Measurements from ENCODE around the gene TTLL12.

TTLL12 gene

DNA sequence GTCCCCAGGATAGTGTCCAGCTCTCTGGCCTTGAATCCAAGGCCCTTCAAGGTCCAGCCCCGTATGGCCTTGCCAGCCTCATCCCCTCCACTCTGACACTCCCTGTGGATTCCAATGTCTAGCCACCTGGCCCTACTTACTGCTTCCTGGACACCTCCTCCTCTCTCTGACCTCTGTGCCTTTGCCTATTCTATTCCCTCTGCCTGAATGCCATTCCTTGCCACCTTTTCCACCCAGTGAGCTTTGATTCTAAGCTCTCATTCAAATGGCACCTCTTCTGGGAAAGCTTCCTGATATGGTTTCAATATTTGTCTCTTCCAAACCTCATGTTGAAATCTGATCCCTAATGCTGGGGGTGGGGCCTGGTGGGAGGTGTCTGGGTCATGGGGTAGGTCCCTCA, 31.9 kb upstream of the TTLL12 start:
- ATAC-seq, result no peak
- no peak for TF ChIP-seq ZC3H10 (CRISPR knock-in tag; IDR thresholded peaks at IDR 0.05)
- TF ChIP-seq CSDC2 (CRISPR knock-in tag; IDR thresholded peaks at IDR 0.05), result no peak
- no peak for TF ChIP-seq ARNTL (CRISPR knock-in tag; IDR thresholded peaks at IDR 0.05; ENCODE audit: borderline replicate concordance, low read depth)
- TF ChIP-seq ISL1 (CRISPR knock-in tag; IDR thresholded peaks at IDR 0.05), result no peak

DNA sequence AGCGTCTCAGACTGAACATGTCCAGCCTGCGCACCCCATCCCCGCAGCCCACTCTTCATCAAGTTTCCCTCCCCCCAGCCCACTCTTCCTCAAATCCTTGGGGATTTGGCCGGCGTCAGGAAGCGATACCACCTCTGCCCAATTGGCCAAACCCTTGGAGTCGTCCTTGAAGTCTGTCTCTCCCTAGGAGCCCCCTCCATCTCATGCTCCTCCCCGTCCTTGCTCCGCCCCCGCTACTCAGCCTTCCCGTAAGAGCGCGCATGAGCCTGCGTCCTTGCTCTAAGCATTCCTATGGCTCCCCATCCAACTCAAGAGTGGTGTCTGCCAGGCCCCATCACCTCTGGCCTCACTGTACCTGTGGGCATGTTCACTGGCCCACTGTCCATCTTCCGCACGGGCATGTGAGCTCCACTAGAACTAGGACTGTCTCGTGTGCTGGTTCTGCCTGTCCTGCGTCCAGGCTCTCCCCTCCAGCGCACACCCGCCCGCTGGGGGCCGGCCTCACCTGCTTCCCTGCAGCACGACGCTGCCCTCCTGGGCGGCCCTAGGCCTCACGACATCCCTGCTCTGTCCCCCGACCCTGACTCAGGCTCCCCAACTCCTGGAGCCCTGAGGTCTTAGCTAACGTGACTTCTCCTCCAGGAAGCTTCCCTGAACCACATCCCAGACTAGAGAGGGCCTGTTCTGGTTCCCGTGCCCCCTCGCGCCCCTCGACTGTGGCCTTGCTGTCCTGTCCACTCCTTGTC, 30.5 kb upstream of the TTLL12 start:
- no peak for ATAC-seq
- TF ChIP-seq ZNF565 (CRISPR knock-in tag; conservative IDR thresholded peaks at IDR 0.05; ENCODE audit: low read depth) (no peak), TCF4 (CRISPR knock-in tag; IDR thresholded peaks at IDR 0.05; ENCODE audit: borderline replicate concordance) (no peak), RARB (CRISPR knock-in tag; IDR thresholded peaks at IDR 0.05) (no peak)

- no peak for ATAC-seq
- TF ChIP-seq CSDC2 (CRISPR knock-in tag; IDR thresholded peaks at IDR 0.05) (no peak), PPARA (CRISPR knock-in tag; IDR thresholded peaks at IDR 0.05; ENCODE audit: borderline replicate concordance) (no peak), ZFP3 (CRISPR knock-in tag; IDR thresholded peaks at IDR 0.05) (no peak), CSRNP3 (CRISPR knock-in tag; IDR thresholded peaks at IDR 0.05) (no peak), ZNF70 (CRISPR knock-in tag; IDR thresholded peaks at IDR 0.05) (no peak), POU6F1 (CRISPR knock-in tag; IDR thresholded peaks at IDR 0.05; ENCODE audit: borderline replicate concordance, low read depth) (no peak), GLIS3 (CRISPR knock-in tag; IDR thresholded peaks at IDR 0.05) (no peak), RARB (CRISPR knock-in tag; IDR thresholded peaks at IDR 0.05) (no peak), SNAI2 (CRISPR knock-in tag; IDR thresholded peaks at IDR 0.05) (no peak), ZFP30 (CRISPR knock-in tag; IDR thresholded peaks at IDR 0.05) (no peak), TSHZ2 (CRISPR knock-in tag; IDR thresholded peaks at IDR 0.05) (no peak), ZNF565 (CRISPR knock-in tag; conservative IDR thresholded peaks at IDR 0.05; ENCODE audit: low read depth) (no peak), ISL1 (CRISPR knock-in tag; IDR thresholded peaks at IDR 0.05) (no peak), ZNF8 (CRISPR knock-in tag; IDR thresholded peaks at IDR 0.05) (no peak), ESRRG (CRISPR knock-in tag; IDR thresholded peaks at IDR 0.05) (no peak)
- TF ChIP-seq, protein P1, sequence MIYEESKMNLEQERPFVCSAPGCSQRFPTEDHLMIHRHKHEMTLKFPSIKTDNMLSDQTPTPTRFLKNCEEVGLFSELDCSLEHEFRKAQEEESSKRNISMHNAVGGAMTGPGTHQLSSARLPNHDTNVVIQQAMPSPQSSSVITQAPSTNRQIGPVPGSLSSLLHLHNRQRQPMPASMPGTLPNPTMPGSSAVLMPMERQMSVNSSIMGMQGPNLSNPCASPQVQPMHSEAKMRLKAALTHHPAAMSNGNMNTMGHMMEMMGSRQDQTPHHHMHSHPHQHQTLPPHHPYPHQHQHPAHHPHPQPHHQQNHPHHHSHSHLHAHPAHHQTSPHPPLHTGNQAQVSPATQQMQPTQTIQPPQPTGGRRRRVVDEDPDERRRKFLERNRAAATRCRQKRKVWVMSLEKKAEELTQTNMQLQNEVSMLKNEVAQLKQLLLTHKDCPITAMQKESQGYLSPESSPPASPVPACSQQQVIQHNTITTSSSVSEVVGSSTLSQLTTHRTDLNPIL (CRISPR knock-in tag; IDR thresholded peaks at IDR 0.05; ENCODE audit: low read depth), result no peak
Observed at GRCh38 chr22:43216738-43217137, 29.8 kb upstream of the TTLL12 start.

DNA sequence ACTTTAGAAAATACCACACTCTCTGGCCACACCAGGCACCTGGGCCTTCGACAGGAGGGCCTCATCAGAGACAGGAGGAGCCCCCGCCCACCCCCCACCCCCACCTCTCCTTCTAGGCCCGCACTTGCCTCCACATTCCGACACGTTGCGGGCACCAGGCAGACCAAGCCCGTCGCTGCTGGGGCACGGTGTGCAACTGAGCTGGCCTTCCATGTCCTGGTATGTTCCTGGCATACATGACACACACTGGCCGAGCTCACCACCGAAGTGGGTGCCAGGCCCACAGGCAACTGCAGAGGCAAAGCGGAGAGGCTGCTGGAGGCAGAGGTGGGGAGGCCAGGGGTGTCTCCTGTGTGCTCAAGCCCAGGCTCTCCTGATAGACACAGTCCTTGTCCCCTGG, 27.0 kb upstream of the TTLL12 start:
- ATAC-seq, result no peak
- TF ChIP-seq ESRRG (CRISPR knock-in tag; IDR thresholded peaks at IDR 0.05) (no peak), POU6F1 (CRISPR knock-in tag; IDR thresholded peaks at IDR 0.05; ENCODE audit: borderline replicate concordance, low read depth) (no peak), ZC3H10 (CRISPR knock-in tag; IDR thresholded peaks at IDR 0.05) (no peak), ZNF8 (CRISPR knock-in tag; IDR thresholded peaks at IDR 0.05) (no peak), CSDC2 (CRISPR knock-in tag; IDR thresholded peaks at IDR 0.05) (no peak), ARNTL (CRISPR knock-in tag; IDR thresholded peaks at IDR 0.05; ENCODE audit: borderline replicate concordance, low read depth) (no peak), TCF4 (CRISPR knock-in tag; IDR thresholded peaks at IDR 0.05; ENCODE audit: borderline replicate concordance) (no peak), CSRNP3 (CRISPR knock-in tag; IDR thresholded peaks at IDR 0.05) (no peak), SNAI2 (CRISPR knock-in tag; IDR thresholded peaks at IDR 0.05) (no peak), ISL1 (CRISPR knock-in tag; IDR thresholded peaks at IDR 0.05) (no peak), GLIS3 (CRISPR knock-in tag; IDR thresholded peaks at IDR 0.05) (no peak)
- TF ChIP-seq, protein P2, sequence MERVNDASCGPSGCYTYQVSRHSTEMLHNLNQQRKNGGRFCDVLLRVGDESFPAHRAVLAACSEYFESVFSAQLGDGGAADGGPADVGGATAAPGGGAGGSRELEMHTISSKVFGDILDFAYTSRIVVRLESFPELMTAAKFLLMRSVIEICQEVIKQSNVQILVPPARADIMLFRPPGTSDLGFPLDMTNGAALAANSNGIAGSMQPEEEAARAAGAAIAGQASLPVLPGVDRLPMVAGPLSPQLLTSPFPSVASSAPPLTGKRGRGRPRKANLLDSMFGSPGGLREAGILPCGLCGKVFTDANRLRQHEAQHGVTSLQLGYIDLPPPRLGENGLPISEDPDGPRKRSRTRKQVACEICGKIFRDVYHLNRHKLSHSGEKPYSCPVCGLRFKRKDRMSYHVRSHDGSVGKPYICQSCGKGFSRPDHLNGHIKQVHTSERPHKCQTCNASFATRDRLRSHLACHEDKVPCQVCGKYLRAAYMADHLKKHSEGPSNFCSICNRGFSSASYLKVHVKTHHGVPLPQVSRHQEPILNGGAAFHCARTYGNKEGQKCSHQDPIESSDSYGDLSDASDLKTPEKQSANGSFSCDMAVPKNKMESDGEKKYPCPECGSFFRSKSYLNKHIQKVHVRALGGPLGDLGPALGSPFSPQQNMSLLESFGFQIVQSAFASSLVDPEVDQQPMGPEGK (CRISPR knock-in tag; IDR thresholded peaks at IDR 0.05; ENCODE audit: borderline replicate concordance), result no peak
- TF ChIP-seq, protein P1 (CRISPR knock-in tag; IDR thresholded peaks at IDR 0.05; ENCODE audit: low read depth), result no peak

All from SK-N-SH treated with all-trans-retinoic acid at 6 μM for 48 hours (cell line).